HG03457 (cell line): ENCODE results near the gene LLPH.
"Not testable (repeated sequence)": the region's sequence is repeated elsewhere in the genome, so short reads cannot be mapped to it uniquely, and the experiment has no call there.

ENCODE experiments used
- ATAC-seq: cut with Tn5 transposase; IDR thresholded peaks from one replicate; pipeline ENCODE4 v1.9.1; 2021; ENCODE audit warnings: moderate number of reproducible peaks; ENCODE audit not compliant: unreplicated experiment

The LLPH gene

DNA sequence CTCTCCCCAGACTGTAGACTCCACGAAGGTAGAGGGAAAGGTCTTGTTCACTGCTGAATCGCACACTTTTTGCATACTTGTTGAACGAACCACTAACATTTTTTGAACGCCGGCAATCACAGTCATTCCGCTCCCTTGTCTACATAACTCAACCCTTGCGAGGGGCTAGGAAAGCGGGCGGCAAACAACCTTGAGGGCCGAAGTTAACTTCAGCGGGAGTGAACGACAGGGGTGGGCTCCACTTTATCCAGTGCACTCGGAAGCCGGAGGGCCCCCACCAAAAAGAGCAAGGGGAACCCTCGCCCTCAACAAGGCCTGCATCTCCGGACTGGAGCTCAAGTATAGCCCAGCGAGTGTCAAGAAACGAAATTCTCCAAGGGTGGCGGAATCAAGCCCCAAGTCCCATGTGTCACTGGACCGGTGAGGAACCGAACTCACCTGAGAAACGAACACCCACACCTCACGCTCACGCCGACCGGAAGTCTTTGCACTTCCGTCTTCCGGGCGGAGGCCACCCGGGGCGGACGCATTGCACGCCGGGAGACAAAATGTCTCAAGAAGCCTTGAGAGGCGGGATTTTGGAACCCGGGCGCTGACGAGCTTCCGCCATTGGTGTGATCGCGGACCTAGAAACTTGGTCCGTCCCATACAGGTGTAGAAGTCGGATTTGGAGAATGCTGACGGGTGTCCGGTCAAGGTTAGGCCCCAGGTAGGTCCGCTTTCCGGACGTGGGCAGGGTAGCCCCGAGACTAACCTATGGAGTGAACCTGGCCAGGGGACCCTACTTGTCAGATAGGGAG, at the start of gene LLPH:
Gene LLPH, minus strand, starts transcription at position 484 of the 800 bp plus-strand sequence. CDS start 1,644 bp downstream, outside the sequence.
- peak; percentile 98 for ATAC-seq

- no peak for ATAC-seq
Measured at GRCh38 chr12:66176105-66176900, 45.8 kb upstream of the LLPH start.

GRCh38 chr12:66174391-66175325, 44.1 kb upstream of the LLPH start:
- ATAC-seq, result not testable (repeated sequence)

- ATAC-seq, result no peak
Measured at GRCh38 chr12:66170606-66171005, 40.1 kb upstream of the LLPH start.

GRCh38 chr12:66169221-66170170, 38.9 kb upstream of the LLPH start, which contains the start of gene TMBIM4:
Gene TMBIM4 (minus strand): TSS chr12:66169996. CDS start chr12:66169951, 45 bp downstream.
- peak; percentile 87 for ATAC-seq

- ATAC-seq, result no peak
Measured at GRCh38 chr12:66168410-66168809, 37.9 kb upstream of the LLPH start.

- no peak for ATAC-seq
Measured at GRCh38 chr12:66166561-66166960, 36.0 kb upstream of the LLPH start.

DNA sequence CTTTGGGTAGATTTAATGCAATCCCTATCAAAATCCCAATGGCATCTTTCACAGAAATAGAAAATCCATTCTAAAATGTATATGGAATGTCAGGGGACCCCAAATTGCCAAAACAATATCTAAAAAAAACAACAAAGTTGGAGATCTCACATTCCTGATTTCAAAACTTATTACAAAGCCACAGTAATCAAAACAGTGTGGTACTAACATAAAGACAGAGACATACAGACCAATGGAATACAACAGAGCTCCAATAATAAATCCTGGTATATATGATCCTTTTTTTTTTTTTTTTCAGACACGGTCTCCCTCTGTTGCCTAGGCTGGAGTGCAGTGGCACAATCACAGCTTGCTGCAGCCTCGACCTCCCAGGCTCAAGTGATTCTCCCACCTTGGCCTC, 34.6 kb upstream of the LLPH start:
- no peak for ATAC-seq

DNA sequence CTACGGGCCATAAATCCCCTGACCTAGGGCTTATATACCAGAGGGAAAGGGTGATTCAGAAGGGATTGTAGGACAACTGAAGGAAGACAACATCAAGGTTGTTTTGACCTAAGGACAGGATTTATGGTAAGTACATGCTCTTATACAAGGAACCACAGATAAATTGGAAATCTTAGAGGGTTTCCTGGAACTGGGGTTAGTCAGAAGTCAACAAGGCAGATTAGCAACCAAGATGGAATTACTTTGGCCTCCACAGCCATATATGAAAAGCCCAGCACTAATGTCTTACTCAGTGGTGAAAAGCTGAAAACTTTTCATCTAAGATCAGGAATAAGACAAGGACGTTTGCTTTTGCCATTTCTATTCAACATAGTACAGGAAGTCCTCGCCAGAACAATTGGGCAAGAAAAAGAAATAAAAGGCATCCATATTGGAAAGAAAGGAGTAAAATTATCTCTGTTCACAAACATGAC, 33.8 kb upstream of the LLPH start:
- ATAC-seq, result no peak

DNA sequence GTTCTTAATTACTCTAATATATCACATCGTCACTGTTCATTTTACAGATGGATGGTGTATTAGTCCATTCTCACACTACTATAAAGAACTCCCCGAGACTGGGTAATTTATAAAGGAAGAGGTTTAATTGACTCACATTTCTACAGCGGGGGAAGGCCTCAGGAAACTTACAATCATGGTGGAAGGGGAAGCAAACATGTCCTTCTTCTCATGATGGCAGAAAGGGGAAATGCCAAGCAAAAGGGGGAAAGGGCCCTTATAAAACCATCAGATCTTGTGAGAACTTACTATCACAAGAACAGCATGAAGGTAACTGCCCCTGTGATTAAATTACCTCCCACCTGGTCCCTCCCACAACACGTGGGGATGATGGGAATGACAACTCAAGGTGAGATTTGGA, 32.7 kb upstream of the LLPH start:
- ATAC-seq, result no peak

- ATAC-seq, result no peak
Measured at GRCh38 chr12:66162701-66163100, 32.2 kb upstream of the LLPH start.

DNA sequence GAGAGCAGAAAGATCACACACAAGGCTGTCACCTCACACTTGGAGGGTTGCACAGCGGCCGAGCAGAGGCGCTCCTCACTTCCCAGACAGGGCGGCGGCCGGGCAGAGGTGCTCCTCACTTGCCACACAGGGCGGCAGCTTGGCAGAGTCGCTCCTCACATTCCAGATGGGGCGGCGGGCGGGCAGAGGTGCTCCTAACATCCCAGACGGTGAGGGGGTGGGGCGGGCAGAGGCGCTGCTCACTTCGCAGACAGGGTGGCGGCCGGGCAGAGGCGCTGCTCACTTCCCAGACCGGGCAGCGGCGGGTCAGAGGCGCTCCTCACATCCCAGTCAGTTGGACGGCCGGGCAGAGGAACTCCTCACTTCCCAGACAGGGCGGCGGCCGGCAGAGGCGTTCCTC, 30.2 kb upstream of the LLPH start:
- no peak for ATAC-seq

DNA sequence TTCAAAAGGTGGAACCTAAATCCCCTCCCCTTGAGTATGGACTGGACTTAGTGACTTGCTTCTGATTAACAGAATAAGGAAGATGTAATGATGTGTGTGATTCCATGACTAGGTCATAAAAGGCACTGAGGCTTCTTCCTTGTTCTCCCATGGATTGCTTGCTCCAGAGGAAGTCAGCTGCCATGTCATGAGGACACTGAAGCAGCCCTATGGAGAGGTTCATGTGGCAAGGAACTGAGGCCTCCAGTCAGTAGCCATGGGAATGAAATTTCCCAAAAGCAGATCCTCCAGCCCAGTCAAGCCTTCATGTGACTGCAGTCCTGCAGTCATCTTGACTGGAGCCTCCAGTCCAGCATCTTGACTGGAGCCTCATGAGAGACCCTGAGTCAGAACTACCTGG, 28.6 kb upstream of the LLPH start:
- no peak for ATAC-seq

- no peak for ATAC-seq
Measured at GRCh38 chr12:66156654-66157053, 26.1 kb upstream of the LLPH start.

GRCh38 chr12:66154776-66155175, 24.2 kb upstream of the LLPH start:
- ATAC-seq, result no peak

- ATAC-seq, result no peak
Measured at GRCh38 chr12:66152732-66153131, 22.2 kb upstream of the LLPH start.

- no peak for ATAC-seq
Measured at GRCh38 chr12:66149702-66150398, 19.3 kb upstream of the LLPH start.

DNA sequence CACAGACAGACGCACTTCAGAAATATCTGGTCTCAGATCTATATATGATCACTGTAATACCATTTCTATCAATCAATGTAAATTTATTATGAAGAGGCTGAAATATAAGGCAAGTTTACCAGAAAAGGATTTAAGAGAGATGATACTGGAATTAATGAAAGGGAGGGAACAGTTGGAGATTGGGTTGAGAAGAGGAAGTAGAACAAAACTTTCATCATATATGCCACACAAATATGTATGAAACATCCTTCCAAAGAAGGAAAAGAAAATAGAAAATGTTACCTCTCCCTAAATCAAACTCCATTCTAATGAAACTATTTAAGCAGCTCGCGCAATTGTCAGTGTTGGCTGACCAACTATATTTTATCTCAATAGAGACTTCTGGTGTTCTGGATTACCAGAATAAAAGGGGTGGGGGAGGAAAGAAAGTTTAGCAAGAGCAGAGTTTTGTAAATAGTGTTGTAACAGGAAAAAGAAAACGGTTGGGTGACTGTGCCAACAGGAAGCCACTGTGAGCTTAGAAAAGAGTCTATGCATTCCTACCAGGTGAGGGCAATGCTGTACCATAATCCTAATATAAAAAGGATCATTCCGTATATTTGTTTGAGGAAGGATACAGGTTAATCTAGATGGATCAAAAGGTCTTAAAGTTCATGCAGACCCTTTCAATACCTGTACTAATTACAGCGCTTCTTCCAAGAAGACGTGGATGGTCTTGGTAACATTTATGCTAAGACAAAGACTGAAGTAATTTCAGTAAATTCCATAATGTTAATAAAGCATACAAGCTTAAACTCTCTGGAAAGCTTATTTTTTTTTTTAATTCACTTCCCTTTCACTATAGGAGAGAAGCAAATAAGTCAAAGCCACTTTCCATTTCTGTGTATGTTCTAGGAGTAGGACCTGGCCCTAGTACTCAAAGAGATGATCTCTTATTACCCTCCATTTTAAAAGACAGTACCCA, 14.5 kb upstream of the LLPH start:
- ATAC-seq, result no peak
